Neural cell (in vitro differentiated cells): ENCODE data around the gene TAS2R9.

Source experiments
- CTCF ChIP-seq: fragments of 450-650 bp; IDR thresholded peaks from 2 replicates; pipeline ENCODE4 v1.5.1; 2014; ENCODE audit warnings: antibody characterized with exemption, mild to moderate bottlenecking, moderate library complexity; ENCODE audit not compliant: poor library complexity, severe bottlenecking
- EP300 ChIP-seq: fragments of 450-650 bp; conservative IDR thresholded peaks from 2 replicates; pipeline ENCODE4 v1.6.1; 2014; ENCODE audit warnings: antibody characterized with exemption, mild to moderate bottlenecking, moderate library complexity; ENCODE audit not compliant: poor library complexity, severe bottlenecking
- EZH2 ChIP-seq: fragments of 200-600, 300-800 bp; shearing (Covaris generic), sonication (generic); IDR thresholded peaks from 2 replicates; pipeline ENCODE4 v1.6.1; 2014; ENCODE audit warnings: antibody characterized with exemption, low read length, borderline replicate concordance, mild to moderate bottlenecking; ENCODE audit not compliant: insufficient read depth, poor library complexity, severe bottlenecking
- MXI1 ChIP-seq: fragments of 450-650 bp; conservative IDR thresholded peaks from 2 replicates; pipeline ENCODE4 v1.6.1; 2014; ENCODE audit warnings: antibody characterized with exemption, mild to moderate bottlenecking; ENCODE audit not compliant: poor library complexity, severe bottlenecking
- POLR2AphosphoS5 ChIP-seq: IDR thresholded peaks from 2 replicates; pipeline ENCODE4 v1.6.1; 2012
- RAD21 ChIP-seq: fragments of 450-650 bp; conservative IDR thresholded peaks from 2 replicates; pipeline ENCODE4 v1.6.1; 2014; ENCODE audit warnings: antibody characterized with exemption, mild to moderate bottlenecking, moderate library complexity
- REST ChIP-seq: IDR thresholded peaks from 2 replicates; pipeline ENCODE4 v1.6.1; 2012; ENCODE audit warnings: borderline replicate concordance
- SMC3 ChIP-seq: fragments of 450-650 bp; conservative IDR thresholded peaks from 2 replicates; pipeline ENCODE4 v1.6.1; 2014; ENCODE audit warnings: antibody characterized with exemption, mild to moderate bottlenecking, moderate library complexity; ENCODE audit not compliant: poor library complexity
- TAF1 ChIP-seq: IDR thresholded peaks from 2 replicates; pipeline ENCODE4 v1.6.1; 2012; ENCODE audit warnings: low read depth

GRCh38 chr12:10826258-10826657 lies 16.3 kb upstream of the TAS2R9 start, which contains the start of gene TAS2R10:
- TF ChIP-seq CTCF (no peak), EZH2 (no peak), POLR2AphosphoS5 (no peak), EP300 (no peak), TAF1 (no peak), REST (no peak), RAD21 (no peak), SMC3 (no peak), MXI1 (no peak)
